HL-60 (cell line): Measurements from ENCODE around the gene TMEM258.

Source experiments
- DNase-seq, 2 experiments: peaks; one replicate each; pipeline ENCODE4 v3.0.0-alpha.2; 2010 to 2020; ENCODE audit warnings: low read depth in 1 of 2, low spot score in 1 of 2
- H3K27ac ChIP-seq: fragments of 250-450 bp; sonication (Bioruptor Pico); replicated peaks from 2 replicates; pipeline ENCODE4 v1.5.1; 2020; ENCODE audit warnings: mild to moderate bottlenecking, moderate library complexity
- H3K27me3 ChIP-seq: fragments of 250-450 bp; sonication (Bioruptor Pico); 2 replicates; pipeline ENCODE4 v1.5.1; 2021; ENCODE audit warnings: mild to moderate bottlenecking, moderate library complexity; ENCODE audit not compliant: insufficient read depth, poor library complexity, severe bottlenecking
- H3K4me3 ChIP-seq: replicated peaks from 2 replicates; pipeline ENCODE4 v1.5.1; 2011; ENCODE audit warnings: mild to moderate bottlenecking, control low read depth, low read length; ENCODE audit not compliant: insufficient read depth
- CTCF ChIP-seq: IDR thresholded peaks from one replicate; pipeline ENCODE4 v1.5.1; 2011; ENCODE audit warnings: low read length, control low read depth, inconsistent platforms; ENCODE audit not compliant: insufficient read depth
- GABPA ChIP-seq: IDR thresholded peaks from 2 replicates; pipeline ENCODE4 v1.6.1; 2012; ENCODE audit warnings: low read depth
- POLR2AphosphoS5 ChIP-seq: IDR thresholded peaks from 2 replicates; pipeline ENCODE4 v1.6.1; 2012; ENCODE audit warnings: low read depth
- REST ChIP-seq: IDR thresholded peaks from 2 replicates; pipeline ENCODE4 v1.6.1; 2012; ENCODE audit warnings: low read depth; ENCODE audit not compliant: insufficient replicate concordance
- SPI1 ChIP-seq: IDR thresholded peaks from 2 replicates; pipeline ENCODE4 v1.6.1; 2012; ENCODE audit warnings: low read depth, mild to moderate bottlenecking, borderline replicate concordance

Gene TMEM258

GRCh38 chr11:61747192-61747966 lies 45.0 kb downstream of the TMEM258 start:
- TF ChIP-seq REST (no peak), POLR2AphosphoS5 (no peak), CTCF (peak; percentile 92), SPI1 (no peak)
- DNase-seq = peak; percentile 32 to 39
- H3K4me3 ChIP-seq = no peak overlapping the region
- peaks cover 14% of the 10 kb centered on the region for H3K27me3 ChIP-seq
- no peak overlapping the region for H3K27ac ChIP-seq

- TF ChIP-seq CTCF (no peak), REST (no peak), SPI1 (no peak), GABPA (no peak), POLR2AphosphoS5 (no peak)
- no peak overlapping the region for H3K4me3 ChIP-seq
- H3K27me3 ChIP-seq = peaks cover 8% of the 10 kb centered on the region
- H3K27ac ChIP-seq = no peak overlapping the region
- no peak for DNase-seq
These were observed 45.8 kb downstream of the TMEM258 start for GRCh38 chr11:61746442-61747191.

GRCh38 chr11:61745781-61746441 lies 46.5 kb downstream of the TMEM258 start:
- Histone ChIP-seq H3K27me3 (peaks cover 5% of the 10 kb centered on the region), H3K4me3 (no peak overlapping the region), H3K27ac (no peak overlapping the region)
- no peak for DNase-seq
- TF ChIP-seq REST = no peak
- no peak for TF ChIP-seq CTCF
- TF ChIP-seq POLR2AphosphoS5 = no peak
- TF ChIP-seq SPI1 = no peak
- TF ChIP-seq GABPA = no peak
